T-helper 1 cell treated with Interleukin-12 subunit alpha and Interleukin-12 subunit beta and Interleukin-4 antibody, amounts not matched to agents 30 μg/mL and 1 μg/mL, for 36 hours (primary cell): Measurements from ENCODE around the gene SLC9A8.
A peak's percentile ranks its signal among the peaks of the same experiment; 100 is the strongest.
"Not testable (repeated sequence)": the region's sequence is repeated elsewhere in the genome, so short reads cannot be mapped to it uniquely, and the experiment has no call there.

Source experiments
- H3K27ac Mint-ChIP-seq: one replicate; pipeline ENCODE4 v1.8.0; 2021; ENCODE audit warnings: mild to moderate bottlenecking, mixed read lengths
- H3K27me3 Mint-ChIP-seq: one replicate; pipeline ENCODE4 v1.8.0; 2021; ENCODE audit warnings: low read depth, mixed read lengths
- H3K36me3 Mint-ChIP-seq: one replicate; pipeline ENCODE4 v1.8.0; 2021; ENCODE audit warnings: low read depth, mixed read lengths
- H3K4me1 Mint-ChIP-seq: one replicate; pipeline ENCODE4 v1.8.0; 2021; ENCODE audit warnings: low read depth, mixed read lengths
- H3K4me3 Mint-ChIP-seq: one replicate; pipeline ENCODE4 v1.8.0; 2021; ENCODE audit warnings: mild to moderate bottlenecking, moderate library complexity, mixed read lengths
- H3K9me3 Mint-ChIP-seq: one replicate; pipeline ENCODE4 v1.8.0; 2021; ENCODE audit warnings: mixed read lengths

The SLC9A8 gene

DNA sequence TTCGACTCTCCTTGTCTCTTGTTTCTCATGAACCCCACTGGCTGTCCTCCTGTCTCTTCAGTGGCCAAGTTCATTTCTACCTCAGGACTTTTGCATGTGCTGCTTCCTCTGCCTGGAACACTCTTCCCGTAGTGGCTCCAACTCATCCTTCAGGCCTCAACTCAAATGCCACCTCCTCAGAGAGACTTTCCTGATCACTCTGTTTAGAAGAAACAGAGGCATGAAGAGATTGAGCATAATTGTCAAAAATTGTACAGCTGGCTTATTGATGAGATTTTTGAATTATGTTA lies 17.5 kb upstream of the SLC9A8 start:
- H3K4me1 Mint-ChIP-seq, result peaks cover 25% of the 10 kb centered on the region
- peak overlapping the region; percentile 37 for H3K27ac Mint-ChIP-seq
- H3K27me3 Mint-ChIP-seq, result peaks cover 34% of the 10 kb centered on the region
- no peaks in the 10 kb centered on the region for H3K9me3 Mint-ChIP-seq
- no peaks in the 10 kb centered on the region for H3K36me3 Mint-ChIP-seq
- H3K4me3 Mint-ChIP-seq, result peak overlapping the region; percentile 24

DNA sequence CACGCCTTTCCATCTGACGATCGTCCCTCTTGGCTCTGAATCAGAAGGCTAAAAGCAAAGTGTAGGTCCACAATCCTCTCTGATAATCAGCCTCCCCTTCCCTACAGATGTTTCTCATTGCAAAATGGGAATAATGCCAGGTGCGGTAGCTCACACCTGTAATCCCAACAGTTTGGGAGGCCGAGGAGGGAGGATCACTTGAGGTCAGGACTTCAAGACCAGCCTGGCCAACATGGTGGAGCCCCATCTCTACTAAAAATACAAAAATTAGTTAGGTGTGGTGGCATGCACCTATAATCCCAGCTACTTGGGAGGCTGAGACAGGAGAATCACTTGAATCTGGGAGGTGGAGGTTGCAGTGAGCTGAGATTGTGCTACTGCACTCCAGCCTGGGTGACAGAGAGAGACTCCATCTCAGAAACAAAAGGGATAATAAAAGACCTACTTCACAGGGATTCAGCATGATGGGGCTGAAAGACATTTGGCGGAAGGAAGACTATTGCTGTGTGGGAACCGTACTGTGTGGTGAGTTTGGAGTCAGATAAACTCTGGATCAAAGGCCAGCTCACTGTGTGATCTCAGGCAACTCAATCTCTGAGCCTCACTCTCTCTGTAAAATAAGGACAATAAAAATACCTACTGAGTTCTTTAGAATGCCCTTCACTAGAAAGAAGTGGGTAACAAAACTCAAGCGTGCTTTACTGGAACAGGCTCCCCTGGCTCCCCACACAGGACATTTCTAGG lies 15.9 kb upstream of the SLC9A8 start:
- Mint-ChIP-seq H3K27me3 (peaks cover 24% of the 10 kb centered on the region), H3K4me3 (no peak overlapping the region), H3K36me3 (no peaks in the 10 kb centered on the region), H3K27ac (no peak overlapping the region), H3K4me1 (peaks cover 35% of the 10 kb centered on the region), H3K9me3 (no peaks in the 10 kb centered on the region)

DNA sequence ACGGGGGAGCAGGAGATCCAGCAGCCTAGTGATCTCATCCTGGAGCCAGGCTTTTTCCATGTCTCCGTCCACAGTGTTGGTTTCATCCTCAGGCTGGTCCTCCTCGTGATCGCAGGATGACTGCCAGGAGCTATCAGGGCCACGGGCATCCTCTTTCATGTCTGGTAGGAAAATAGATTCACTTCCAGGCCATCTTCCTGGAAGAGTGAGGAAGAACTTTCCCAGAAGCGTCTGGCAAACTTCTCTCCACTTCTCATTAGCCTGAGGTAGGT lies 15.3 kb upstream of the SLC9A8 start:
- H3K9me3 Mint-ChIP-seq, result no peaks in the 10 kb centered on the region
- no peak overlapping the region for H3K27ac Mint-ChIP-seq
- H3K36me3 Mint-ChIP-seq, result no peaks in the 10 kb centered on the region
- H3K4me1 Mint-ChIP-seq, result peaks cover 36% of the 10 kb centered on the region
- no peak overlapping the region for H3K4me3 Mint-ChIP-seq
- peaks cover 21% of the 10 kb centered on the region for H3K27me3 Mint-ChIP-seq

DNA sequence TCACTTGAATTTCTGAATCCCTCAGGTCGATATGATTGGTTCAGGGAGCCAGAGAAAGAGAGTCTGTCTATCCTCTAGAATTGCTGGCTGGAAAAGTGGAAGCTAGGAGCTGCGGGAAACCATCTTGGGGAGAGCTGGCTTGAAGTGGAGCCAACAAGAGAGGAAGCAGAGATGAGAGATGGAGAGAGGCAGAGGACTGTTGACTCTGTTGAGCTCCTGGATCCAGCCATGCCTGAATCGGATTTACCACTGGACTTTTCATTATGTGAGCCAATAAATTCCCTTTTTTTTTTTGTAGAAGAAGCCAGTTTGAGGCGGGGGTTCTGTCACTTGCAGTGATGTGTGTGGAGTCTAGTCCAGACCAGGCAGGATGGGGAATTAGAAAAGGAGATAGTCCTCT lies 13.9 kb upstream of the SLC9A8 start:
- Mint-ChIP-seq H3K4me1 (peaks cover 42% of the 10 kb centered on the region), H3K9me3 (no peaks in the 10 kb centered on the region), H3K27ac (peak overlapping the region; percentile 24), H3K27me3 (peaks cover 21% of the 10 kb centered on the region), H3K36me3 (peaks cover 2% of the 10 kb centered on the region), H3K4me3 (no peak overlapping the region)

DNA sequence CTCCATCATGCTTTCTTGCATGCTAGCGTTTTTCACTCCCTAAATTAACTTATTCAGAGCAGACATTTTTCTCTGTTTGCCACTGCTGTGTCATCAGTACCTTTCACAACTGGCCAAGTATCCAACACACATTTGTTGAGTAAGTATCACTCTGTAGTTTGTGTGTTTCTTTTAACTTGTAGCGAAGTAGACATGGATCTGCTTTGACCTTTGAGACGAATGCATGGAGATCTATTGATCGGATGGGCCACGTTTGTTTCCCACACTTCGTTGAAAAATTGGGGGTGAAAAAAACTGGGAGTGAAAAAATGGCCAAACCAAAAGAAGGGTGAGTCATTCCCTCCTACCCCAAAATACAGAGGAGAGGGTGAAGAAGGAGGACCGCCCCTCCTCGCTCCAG lies 12.9 kb upstream of the SLC9A8 start:
- peaks cover 21% of the 10 kb centered on the region for H3K27me3 Mint-ChIP-seq
- no peak overlapping the region for H3K4me3 Mint-ChIP-seq
- H3K36me3 Mint-ChIP-seq, result peaks cover 2% of the 10 kb centered on the region
- no peaks in the 10 kb centered on the region for H3K9me3 Mint-ChIP-seq
- H3K27ac Mint-ChIP-seq, result no peak overlapping the region
- peaks cover 42% of the 10 kb centered on the region for H3K4me1 Mint-ChIP-seq

DNA sequence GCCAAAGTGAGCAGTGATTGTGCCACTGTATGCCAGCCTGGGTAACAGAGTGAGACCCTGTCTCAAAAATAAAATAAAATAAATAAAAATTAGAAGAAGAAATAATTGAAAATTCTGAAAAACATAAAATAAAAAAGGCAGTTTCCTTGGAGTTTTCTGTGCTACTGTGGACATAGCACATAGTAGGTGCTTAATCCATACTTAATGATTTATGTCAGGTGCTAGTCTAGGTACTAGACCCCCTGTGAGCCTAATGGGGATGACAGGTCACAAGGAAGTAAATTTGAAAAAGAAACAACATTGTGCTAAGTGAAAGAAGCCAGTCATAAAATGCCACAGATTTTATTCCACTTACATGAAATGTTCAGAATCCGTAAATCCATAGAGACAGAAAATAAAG lies 9.2 kb upstream of the SLC9A8 start:
- Mint-ChIP-seq H3K27me3 (peaks cover 9% of the 10 kb centered on the region), H3K4me1 (peaks cover 57% of the 10 kb centered on the region), H3K36me3 (peaks cover 2% of the 10 kb centered on the region), H3K27ac (peak overlapping the region; percentile 75), H3K4me3 (no peak overlapping the region), H3K9me3 (no peaks in the 10 kb centered on the region)

DNA sequence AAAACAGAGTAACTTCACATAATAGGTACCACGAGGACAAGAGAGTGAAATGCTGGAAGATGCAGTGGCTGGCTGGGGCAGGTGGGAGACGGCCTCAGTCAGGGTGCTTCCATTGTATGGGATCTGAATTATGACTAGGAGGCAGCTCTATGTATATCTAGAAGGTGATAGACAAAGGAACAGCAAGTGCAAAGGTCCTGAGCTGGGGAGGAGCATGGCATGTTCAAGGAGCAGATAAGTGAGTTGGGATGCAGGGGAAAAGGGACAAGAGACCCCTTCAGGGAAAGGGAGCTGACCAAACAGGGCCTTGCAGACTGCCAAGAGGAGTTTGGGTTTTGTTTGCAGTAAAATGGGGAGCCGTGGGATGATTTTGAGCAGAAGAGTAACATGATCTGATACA lies 8.3 kb upstream of the SLC9A8 start:
- Mint-ChIP-seq H3K4me3 (peak overlapping the region; percentile 3), H3K4me1 (peaks cover 57% of the 10 kb centered on the region), H3K9me3 (no peaks in the 10 kb centered on the region), H3K36me3 (peaks cover 2% of the 10 kb centered on the region), H3K27me3 (peaks cover 3% of the 10 kb centered on the region), H3K27ac (peak overlapping the region; percentile 96)

DNA sequence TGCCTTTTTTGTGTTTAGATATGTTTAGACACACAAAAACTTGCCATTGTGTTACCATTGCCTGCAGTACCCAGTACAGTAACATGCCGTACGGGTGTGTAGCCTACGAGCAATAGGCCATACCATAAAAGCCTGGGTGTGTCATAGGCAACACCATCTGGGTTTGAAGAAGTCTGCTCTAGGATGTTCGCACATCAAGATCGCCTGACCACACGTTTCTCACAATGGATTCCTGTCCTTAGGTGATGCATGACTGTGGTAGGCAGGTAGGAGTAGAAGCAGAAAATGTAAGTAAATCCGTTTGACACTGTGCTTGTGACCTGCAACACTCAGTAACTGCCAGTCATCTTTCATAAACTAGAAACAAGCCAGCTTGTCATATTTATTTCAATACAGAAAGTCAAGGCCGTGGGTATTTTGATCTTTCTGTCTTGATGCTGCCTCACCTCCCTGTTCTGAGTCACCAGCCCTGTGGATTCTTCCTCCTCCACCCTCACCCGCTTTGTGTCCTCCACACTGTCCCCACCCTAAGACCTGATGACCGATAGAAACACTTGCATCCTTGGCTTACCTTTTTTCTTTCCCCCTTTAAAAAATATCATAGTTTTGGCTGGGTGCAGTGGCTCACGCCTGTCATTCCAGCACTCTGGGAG lies 7.3 kb upstream of the SLC9A8 start:
- H3K27ac Mint-ChIP-seq, result peak overlapping the region; percentile 96
- not testable (repeated sequence) for H3K9me3 Mint-ChIP-seq, H3K36me3 Mint-ChIP-seq, H3K27me3 Mint-ChIP-seq
- peak overlapping the region; percentile 40 for H3K4me3 Mint-ChIP-seq
- peaks cover 55% of the 10 kb centered on the region for H3K4me1 Mint-ChIP-seq

DNA sequence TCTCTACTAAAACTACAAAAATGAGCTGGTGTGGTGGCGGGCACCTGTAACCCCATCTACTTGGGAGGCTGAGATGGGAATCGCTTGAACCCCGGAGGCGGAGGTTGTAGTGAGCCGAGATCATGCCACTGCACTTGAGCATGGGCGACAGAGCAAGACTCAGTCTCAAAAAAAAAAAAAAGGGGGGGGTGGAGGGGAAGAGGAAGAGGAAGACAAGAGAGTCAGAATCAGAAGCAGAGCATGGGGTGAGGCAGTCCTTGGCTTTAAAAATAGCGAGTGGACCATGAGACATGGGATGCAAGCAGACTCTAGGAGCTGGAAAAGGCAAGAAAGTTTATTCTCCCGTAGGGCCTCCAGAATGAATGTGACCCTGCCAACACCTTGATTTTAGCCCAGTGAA lies 3.9 kb upstream of the SLC9A8 start:
- Mint-ChIP-seq H3K9me3 (no peaks in the 10 kb centered on the region), H3K4me1 (peaks cover 47% of the 10 kb centered on the region), H3K27me3 (no peaks in the 10 kb centered on the region), H3K27ac (no peak overlapping the region), H3K36me3 (no peaks in the 10 kb centered on the region), H3K4me3 (no peak overlapping the region)

DNA sequence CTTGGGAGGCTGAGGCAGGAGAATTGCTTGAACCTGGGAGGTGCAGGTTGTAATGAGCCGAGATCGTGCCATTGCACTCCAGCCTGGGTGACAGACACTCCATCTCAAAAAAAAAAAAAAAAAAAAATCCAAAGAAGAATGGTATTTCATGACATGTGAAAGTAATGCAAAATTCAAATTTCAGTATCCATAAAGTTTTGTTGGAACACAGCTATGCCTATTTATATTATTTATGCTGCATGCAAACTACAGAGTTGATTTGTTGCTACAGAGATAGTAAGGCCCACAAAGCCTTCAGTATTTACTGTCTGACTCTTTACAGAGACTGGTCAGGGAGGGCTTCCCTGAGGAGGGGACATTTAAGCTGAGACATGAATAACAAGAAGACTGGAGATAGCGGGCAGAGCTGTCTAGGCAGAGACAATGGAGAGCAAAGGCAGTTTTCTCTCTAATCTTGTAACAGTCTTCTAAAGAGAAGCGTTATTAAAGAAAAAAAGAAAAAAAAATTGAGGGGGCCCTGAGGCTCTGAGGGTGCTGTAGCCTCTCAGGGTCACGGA lies 2.7 kb upstream of the SLC9A8 start:
- H3K4me1 Mint-ChIP-seq, result peaks cover 49% of the 10 kb centered on the region
- H3K27ac Mint-ChIP-seq, result no peak overlapping the region
- peaks cover 3% of the 10 kb centered on the region for H3K36me3 Mint-ChIP-seq

DNA sequence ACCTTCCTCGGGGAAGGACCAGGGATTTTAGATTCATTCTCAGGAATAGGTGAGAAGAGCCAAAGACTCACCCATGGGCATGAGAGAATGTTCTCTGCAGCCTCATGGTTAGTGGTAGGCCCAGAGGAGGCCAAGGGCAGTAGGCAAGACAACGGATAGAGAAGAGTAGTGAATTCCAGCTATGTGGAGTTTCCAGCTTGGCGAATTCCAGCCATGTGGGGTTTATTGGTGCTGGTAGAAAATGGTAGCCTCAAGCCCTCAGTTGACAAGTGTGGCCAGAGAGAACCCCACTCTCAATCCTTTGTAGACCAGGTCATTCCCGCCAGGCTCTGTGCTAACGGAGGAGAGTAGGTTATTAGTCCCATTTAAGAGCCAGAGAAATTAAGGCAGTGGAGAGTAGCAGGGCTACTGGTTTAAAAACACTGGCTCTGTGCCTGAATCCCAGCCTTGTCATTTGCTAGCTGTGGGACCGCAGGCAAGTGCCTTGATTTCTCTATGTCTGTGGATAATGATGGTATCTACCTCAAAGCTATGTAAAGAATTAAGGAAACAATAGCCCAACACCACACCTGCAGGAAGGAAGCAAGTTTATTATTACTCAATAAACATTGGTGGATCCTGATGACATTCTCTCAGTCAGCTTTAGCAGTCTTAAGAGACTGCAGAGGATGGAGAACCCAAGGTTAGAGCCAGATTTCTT lies 2.0 kb upstream of the SLC9A8 start:
- no peaks in the 10 kb centered on the region for H3K27me3 Mint-ChIP-seq
- H3K9me3 Mint-ChIP-seq, result no peaks in the 10 kb centered on the region
- peaks cover 10% of the 10 kb centered on the region for H3K36me3 Mint-ChIP-seq
- no peak overlapping the region for H3K4me3 Mint-ChIP-seq
- peak overlapping the region; percentile 47 for H3K27ac Mint-ChIP-seq
- peaks cover 47% of the 10 kb centered on the region for H3K4me1 Mint-ChIP-seq

More for the DNA sequence above, 2.7 kb upstream of the SLC9A8 start:
- no peak overlapping the region for H3K4me3 Mint-ChIP-seq
- no peaks in the 10 kb centered on the region for H3K9me3 Mint-ChIP-seq
- H3K27me3 Mint-ChIP-seq, result no peaks in the 10 kb centered on the region

DNA sequence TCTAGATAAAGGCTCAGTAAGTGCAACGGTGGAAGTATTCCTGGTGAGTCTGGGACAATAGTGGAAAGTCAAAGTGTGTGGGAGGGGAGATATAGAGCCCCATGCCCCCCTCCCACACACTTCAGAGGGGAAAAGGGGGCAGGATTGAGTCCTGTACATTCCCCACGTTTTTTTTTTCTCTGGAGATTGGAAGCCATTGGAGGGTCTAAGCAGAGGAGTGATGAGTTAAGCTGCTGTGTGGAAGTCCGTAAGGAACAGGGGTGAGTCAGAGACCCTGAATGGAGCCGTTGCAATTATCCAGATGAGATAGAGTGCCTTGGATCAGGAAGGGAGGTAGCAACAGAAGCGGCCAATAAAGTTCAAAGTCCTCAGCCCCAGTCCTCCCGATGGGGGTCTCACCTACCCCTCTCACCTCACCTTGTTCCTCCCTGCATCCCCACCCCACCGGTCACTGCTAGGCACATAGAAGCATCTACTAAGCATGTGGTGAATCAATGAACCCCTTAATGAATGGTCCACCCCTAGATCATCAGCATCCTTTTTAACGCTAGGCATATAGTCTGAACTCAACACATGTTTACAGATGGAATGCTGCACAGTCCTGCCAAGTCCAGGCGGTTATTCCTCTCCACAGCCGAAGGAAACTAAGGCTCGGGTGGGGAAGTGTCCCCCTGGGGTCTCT lies 662 bp upstream of the SLC9A8 start:
- Mint-ChIP-seq H3K36me3 (peaks cover 16% of the 10 kb centered on the region), H3K4me1 (peaks cover 40% of the 10 kb centered on the region), H3K27ac (peak overlapping the region; percentile 96), H3K9me3 (no peaks in the 10 kb centered on the region), H3K27me3 (no peaks in the 10 kb centered on the region), H3K4me3 (peak overlapping the region; percentile 89)

DNA sequence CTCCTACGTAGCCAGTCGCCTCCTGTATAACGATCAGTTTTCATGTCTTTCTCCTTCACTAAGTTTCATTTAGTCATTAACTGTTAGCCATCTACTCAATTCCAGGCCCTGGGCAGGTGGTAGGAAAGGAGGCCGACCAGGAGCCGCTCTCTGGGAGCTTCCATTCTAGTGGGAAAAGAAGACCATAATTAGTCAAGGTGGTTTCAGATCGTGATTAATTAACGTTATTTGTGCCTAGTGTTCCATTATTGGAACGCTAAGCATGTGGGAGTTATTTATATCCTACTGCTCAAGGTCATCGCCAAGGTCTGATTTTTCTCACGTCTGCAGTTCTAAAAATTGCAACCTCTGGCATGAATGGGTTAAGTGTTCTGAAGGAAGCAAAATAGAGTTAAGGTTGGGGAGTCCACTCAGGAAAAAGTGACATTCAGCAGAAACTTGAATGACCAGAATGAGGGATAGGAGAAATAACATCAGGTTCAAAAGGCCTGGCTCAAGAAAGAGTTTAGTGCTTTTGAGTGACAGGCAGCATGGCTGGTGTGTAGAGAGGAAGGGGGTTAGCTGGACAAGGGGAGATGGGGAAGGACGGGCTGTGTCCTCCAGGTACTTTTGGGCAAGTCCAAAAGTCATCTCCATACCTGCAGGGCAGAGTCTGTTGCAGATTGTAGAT lies 812 bp downstream of the SLC9A8 start:
- H3K27ac Mint-ChIP-seq, result peak overlapping the region; percentile 97
- H3K4me1 Mint-ChIP-seq, result peaks cover 40% of the 10 kb centered on the region
- H3K27me3 Mint-ChIP-seq, result no peaks in the 10 kb centered on the region
- no peaks in the 10 kb centered on the region for H3K9me3 Mint-ChIP-seq
- H3K4me3 Mint-ChIP-seq, result peak overlapping the region; percentile 97
- peaks cover 28% of the 10 kb centered on the region for H3K36me3 Mint-ChIP-seq

DNA sequence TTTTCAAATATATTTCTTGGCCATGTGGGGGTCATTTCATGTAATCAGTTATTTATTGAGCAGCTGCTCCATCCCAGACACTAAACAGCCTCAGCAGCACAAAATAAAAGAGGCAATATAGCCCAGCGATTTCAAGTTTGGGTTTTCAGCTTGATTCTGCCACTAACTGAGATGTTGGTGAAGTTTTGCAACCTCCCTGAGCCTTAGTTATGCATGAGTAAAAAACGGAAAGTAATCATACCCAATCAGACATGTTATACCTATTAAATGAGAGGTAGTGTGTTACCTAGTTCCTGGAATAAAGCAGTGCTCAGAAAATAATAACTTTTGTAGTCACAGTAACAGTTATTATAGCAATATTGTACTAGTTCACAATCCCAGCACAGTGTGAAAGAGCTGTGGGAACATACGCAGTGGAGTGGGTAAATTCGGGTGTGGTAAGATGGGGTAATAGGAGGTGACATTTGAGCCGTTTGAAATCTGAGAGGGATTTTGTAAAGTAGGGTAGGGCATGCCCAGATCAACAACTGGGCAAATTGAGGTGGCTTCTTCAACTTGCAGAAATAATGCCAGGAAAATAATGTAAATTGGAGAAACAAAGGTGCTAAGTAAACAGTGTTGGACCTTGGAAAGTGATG lies 1.5 kb downstream of the SLC9A8 start:
- Mint-ChIP-seq H3K27ac (peak overlapping the region; percentile 97), H3K36me3 (peaks cover 34% of the 10 kb centered on the region), H3K27me3 (no peaks in the 10 kb centered on the region), H3K4me3 (peak overlapping the region; percentile 97), H3K9me3 (no peaks in the 10 kb centered on the region), H3K4me1 (peaks cover 43% of the 10 kb centered on the region)
